ENCODE data around the gene NPFFR1.

NPFFR1 gene

DNA sequence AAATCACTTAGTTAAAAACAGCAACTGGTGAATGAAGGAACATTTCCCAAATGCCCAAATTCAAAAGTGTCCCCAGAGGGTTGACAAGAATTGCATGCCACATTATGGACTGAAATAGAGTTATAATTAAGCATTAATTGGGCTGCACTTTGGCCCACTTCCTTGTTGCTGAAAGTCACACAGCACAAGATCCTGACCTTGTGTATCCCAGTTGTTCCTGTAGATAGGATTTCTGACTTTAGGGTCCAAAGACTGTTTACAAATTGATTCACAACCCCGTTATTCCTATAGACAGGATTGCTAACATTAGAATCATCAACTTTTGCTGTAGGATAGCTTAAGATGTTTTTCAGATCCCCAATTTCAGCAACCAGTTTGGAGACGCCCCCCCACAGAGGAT is 31.5 kb upstream of the NPFFR1 start:
- no peak for DNase-seq

- no peak for DNase-seq
These were observed 29.2 kb upstream of the NPFFR1 start for GRCh38 chr10:70312972-70313371.

DNA sequence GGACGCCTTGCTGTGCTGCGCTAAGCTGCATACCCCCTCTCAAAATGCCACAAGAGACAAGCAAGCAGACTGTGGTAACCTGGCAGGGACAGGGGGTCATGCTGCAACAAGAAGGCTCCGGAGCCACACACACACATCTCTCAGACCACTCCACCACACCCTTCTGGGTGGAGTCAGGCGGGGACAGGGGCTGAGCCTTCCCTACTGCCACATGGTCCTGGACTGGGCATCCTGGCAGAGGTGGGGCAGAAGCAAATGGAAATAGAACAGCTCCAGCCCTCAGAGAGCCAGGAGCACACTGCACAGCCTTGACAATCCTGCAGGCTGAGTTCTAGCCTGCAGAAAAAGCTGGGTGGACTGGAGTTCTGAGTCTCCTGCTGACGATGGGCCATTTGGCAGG is 28.4 kb upstream of the NPFFR1 start:
- no peak for DNase-seq

DNA sequence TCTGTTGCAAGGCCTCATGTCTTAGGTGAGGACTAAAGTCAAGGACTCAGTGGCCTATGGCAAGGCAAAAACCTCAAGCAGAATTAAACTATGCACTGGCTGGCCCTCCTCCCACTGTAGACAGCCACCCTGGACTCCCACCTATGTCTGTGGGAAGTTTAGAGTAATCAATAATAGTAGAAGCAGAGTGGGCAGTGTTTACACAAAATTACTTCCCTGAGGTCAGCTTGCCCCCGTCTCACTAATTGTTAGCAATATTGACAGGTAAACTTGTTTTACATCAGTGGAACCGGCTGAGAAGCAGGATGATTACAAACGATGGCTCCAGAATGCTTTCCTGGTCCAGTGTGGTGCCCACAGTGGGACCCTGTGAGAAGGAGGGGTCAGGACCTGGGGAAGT is 27.9 kb upstream of the NPFFR1 start:
- DNase-seq: no peak

GRCh38 chr10:70309661-70310060 is 25.9 kb upstream of the NPFFR1 start:
- no peak for DNase-seq

DNA sequence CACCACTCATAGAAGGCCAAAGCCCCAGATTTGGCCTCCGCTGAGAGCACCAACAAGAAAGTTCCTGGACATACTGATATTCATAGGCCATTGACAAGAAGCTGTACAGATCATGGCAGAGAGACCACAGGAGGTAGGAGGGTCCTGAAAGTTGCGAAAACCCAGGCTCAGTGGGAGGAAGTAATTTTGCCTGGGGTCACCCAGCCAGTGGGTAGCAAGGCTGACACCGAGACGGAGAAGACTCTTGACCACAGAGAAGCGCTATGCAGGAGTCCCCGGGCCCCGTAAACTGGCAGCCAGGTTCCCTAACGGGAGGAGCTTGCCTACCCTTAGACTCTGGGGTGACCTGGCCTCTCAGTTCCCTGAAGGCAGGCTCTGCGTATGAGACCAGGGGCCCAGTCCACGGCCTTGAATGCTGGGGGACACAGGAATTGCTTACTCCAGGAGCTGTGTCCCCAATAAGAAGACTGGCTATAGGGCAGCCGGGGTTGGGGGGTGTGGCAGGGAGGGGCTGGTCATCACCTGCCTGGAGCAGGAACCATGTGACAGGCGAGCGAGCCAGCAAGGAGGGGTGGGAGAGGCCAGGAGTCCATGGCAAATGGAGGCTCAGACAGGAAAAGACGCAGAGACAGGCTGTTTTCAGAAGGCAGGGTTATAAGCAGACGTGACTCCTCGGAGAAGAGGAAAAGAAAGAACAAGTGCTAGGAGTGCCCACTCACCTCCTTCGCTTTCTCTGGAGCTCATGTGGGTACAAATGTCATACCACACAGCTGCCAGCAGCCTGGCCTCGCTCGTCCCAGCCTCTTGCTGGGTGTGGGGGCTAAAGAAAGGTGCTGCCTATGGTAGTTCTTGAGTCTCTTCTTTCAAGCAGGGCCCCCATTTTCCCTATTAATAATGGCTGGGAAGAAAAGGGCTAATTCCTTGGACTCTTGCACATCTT is 24.6 kb upstream of the NPFFR1 start:
- no peak for DNase-seq

- no peak for DNase-seq
These were observed 23.2 kb upstream of the NPFFR1 start for GRCh38 chr10:70306886-70307520.

DNA sequence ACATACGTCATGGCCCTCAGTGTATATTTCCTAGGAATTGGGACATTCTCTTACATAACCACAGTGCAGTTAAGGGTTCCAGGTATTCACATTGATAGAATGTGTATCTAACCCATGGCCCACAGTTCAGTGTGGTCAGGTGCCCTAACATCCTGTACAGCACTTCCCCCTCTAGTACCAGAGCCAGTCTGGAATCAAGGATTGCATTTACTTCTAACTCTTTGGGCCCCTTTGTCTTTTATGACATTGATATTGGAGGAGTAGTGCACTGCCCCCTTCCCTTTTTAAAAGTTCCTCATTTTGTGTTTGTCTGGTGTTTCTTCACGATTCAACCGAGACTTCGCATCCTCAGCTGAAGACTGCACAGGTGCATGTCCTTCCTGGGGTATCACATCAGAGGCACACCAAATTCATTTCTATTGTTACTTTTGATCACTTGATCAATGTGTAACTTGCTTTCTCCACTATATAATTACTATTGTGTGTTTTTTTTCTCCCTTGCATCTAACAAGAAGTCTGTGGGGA is 22.4 kb upstream of the NPFFR1 start:
- no peak for DNase-seq

GRCh38 chr10:70303730-70304129 is 19.9 kb upstream of the NPFFR1 start:
- DNase-seq: no peak

- DNase-seq: no peak
These were observed 18.5 kb upstream of the NPFFR1 start for GRCh38 chr10:70302292-70302691.

- no peak for DNase-seq
These were observed 17.2 kb upstream of the NPFFR1 start for GRCh38 chr10:70300908-70301597.

GRCh38 chr10:70300461-70300860 is 16.7 kb upstream of the NPFFR1 start:
- DNase-seq: no peak

GRCh38 chr10:70299876-70300275 is 16.1 kb upstream of the NPFFR1 start:
- DNase-seq: no peak

DNA sequence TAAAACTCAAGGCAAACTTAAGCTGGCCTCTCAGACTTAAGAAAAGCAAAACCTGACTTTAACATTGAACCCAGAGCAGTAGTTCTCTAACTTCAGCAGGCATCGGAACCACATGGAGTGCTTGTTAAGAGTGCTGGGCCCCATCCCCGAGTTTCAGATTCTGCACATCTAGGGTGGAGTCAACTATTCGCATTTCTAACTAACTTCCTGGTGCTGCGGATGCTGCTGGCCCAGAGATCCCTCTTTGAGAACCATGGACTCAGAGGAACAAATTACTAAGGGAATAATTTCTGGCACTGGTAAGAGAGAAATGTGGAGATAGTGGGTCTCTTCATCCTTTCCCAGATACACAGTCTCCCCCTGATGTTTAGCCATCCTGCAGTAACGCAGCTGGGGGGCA is 14.6 kb upstream of the NPFFR1 start:
- no peak for DNase-seq

DNA sequence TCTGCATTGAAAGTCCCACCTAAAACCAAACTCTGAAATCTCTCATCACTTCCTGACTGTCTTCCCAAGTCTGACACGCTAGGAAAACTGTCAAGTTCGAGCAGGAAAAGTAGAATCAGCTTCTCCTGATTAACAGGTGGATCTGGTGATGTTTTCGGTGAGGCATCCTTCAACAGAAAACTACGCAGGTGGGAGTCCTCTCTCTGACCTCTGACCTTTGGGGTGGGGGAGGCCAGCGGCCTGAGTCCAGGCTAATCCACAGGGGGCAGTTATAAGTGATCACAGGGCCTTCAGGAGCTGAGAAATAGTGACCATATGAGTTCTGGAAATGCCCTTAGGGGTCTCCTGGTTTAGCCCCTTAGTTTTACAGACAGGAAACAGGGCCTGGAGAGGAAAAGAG is 13.4 kb upstream of the NPFFR1 start:
- no peak for DNase-seq

DNA sequence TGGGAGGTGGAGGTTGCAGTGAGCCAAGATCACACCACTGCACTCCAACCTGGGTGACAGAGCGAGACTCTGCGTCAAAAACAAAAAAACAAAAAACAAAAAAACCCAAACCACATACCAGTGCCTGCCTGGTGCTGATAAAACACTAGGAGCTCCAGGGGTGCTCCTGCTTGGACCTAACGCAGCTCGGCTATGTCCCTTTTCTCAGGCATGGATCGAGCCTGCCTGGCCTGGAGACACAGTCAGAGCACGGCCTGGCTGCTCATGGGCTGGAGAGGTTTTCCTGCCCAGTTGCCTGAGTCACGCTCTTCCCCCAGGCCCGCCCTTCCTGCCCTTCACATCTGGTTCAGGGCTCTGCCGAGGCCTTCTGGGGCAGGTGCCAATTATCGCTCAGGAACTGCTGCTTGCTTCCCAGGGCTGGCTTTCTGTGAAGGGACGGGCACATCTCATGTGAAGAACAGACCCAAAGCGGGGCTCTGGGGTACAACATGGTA is 12.6 kb upstream of the NPFFR1 start:
- DNase-seq: no peak

DNA sequence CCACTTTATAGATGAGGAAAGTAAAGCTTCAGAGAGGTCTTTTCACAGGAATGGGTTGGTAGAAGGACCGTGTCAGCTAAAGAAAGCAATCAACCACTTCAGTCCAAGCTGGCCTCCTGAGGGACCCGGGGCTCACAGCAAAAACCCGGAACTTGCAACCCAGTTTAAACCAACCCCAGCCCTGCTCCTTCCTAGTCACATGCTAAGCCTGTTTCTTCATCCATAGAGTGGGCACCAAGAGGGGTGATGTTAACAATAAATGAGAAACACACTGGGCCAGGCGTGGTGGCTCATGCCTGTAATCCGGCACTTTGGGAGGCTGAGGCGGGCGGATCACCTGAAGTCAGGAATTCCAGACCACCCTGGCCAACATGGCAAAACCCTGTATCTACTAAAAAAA is 12.1 kb upstream of the NPFFR1 start:
- no peak for DNase-seq

DNA sequence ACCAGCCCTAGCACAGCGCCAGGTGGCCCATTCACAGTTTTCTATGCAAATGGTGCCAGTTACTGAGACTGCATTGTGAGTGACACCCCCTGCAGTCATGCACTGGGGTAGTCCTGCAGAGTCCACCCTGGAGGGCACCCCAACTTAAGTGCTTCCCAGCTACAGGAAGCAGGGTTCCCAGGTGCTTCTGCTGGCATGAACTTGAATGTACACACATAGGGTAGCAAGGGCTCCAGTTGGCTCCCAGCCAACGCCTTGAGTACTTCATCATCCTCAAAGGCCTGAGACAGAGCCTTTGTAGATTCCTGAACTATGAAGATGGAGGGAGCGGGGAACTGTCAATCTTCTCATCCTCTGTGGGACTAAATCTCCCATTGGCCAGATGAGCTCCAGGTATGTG is 11.5 kb upstream of the NPFFR1 start:
- no peak for DNase-seq

GRCh38 chr10:70293169-70293843 is 9.5 kb upstream of the NPFFR1 start:
- no peak for DNase-seq

DNA sequence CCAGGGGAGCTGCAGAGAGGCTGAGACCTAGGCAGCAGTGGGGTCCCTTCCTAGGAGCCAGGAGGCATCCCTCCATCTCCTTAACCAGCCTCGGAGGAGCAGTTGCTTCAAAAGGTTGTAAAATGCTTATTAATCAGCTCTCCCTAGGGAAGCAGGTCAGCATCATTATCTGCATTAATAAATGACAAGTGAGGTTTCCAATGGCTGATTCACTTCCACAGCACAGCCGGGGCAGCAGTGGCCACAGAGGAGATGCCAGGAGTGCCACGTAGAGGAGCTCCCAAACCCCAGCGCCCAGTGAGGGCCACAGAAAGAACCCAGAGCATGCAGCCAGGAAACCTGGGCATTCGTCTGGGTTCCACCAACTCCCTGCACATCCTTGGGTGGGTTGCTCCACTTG is 8.2 kb upstream of the NPFFR1 start:
- no peak for DNase-seq

GRCh38 chr10:70289739-70290138 is 5.9 kb upstream of the NPFFR1 start:
- no peak for DNase-seq

DNA sequence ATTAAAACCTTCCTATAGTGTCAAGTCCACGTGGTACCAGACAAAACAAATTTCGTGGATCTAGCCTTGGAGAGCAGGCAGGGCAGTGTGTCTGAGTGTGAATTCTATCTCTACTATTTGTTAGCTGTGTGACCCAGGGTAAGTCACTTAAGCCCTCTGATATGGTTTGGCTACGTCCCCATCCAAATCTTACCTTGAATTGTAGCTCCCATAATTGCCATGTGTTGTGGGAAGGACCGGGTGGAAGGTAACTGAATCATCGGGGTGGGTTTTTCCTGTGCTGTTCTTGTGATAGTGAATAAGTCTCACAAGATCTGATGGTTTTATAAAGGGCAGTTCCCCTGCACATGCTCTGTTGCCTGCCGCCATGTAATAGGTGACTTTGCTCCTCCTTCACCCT is 2.8 kb upstream of the NPFFR1 start:
- DNase-seq: no peak

DNA sequence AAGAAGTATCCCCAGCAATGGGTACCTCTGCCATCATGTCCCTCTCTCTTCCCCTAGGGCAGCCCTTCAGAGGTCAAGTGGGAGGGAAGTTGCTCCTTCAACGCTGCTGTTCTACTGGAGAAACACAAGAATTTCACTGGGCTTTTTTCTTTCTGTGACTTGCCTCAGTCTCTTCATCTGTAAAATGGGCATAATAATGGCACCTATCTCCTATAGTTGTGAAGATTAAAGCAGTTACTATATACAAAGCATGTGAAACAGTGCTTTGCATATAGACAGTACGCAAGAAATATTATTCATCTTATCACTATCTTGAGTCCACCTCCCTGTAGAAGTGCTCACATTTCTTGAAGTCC is 1.6 kb upstream of the NPFFR1 start:
- DNase-seq: no peak

All from activated T-cell treated with anti-CD3 and anti-CD28 coated beads, Interleukin-2, amount 50 U/mL, for 48 hours (primary cell).